Adrenal gland (tissue), 5 donors: ENCODE data around the gene MUC22.

Source experiments
- POLR2A ChIP-seq, 2 donors: fragments of 450-650 bp; IDR thresholded peaks; one replicate each; pipeline ENCODE4 v1.6.1; 2017; ENCODE audit warnings: antibody characterized with exemption in 2 of 2, mild to moderate bottlenecking in 2 of 2, moderate library complexity in 1 of 2
- TF ChIP-seq, protein P1 (sequence below), 6 experiments: fragments of 450-650 bp in 4 of 6; fragments of 200-600 bp in 2 of 6; sonication (generic) in 1 of 6; IDR thresholded peaks; 1 replicate in 5 of 6; 2 replicates in 1 of 6; pipeline versions ENCODE4 v1.5.1 to v1.8.0; 2016 to 2021; ENCODE audit warnings: antibody characterized with exemption in 6 of 6, mild to moderate bottlenecking in 2 of 6, moderate library complexity in 1 of 6
- donor health status: DM: no; HTN: no; CAD: no.

DNA sequence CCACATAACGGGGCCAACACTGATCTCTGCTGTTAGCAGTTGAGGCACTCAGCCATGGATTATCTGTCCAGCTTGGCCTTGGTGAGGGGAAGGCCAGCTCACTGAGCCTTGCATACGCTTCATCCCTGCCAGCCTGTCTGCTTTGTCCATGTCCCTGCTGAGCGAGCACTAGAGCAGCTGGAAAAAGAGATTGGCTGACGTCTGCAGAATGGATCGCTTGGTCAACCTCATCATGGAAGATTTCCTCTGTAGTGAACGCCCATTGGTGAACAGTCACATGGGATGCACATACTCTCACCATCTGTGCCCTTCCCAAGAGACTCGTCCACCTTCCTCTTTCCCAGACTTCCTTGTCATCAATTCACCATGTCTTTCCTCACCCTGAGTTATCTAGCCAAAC lies 26.9 kb downstream of the MUC22 start:
- no peak for TF ChIP-seq POLR2A (IDR thresholded peaks at IDR 0.05)
- TF ChIP-seq, protein P1, sequence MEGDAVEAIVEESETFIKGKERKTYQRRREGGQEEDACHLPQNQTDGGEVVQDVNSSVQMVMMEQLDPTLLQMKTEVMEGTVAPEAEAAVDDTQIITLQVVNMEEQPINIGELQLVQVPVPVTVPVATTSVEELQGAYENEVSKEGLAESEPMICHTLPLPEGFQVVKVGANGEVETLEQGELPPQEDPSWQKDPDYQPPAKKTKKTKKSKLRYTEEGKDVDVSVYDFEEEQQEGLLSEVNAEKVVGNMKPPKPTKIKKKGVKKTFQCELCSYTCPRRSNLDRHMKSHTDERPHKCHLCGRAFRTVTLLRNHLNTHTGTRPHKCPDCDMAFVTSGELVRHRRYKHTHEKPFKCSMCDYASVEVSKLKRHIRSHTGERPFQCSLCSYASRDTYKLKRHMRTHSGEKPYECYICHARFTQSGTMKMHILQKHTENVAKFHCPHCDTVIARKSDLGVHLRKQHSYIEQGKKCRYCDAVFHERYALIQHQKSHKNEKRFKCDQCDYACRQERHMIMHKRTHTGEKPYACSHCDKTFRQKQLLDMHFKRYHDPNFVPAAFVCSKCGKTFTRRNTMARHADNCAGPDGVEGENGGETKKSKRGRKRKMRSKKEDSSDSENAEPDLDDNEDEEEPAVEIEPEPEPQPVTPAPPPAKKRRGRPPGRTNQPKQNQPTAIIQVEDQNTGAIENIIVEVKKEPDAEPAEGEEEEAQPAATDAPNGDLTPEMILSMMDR (IDR thresholded peaks at IDR 0.05) = no peak
